T47D (cell line): ENCODE measurements around the gene LRTM2.
"Not testable (repeated sequence)": the region's sequence is repeated elsewhere in the genome, so short reads cannot be mapped to it uniquely, and the experiment has no call there.

Experiments used
- DNase-seq, 2 experiments: peaks; one replicate each; pipeline versions ENCODE4 v3.0.0 to v3.0.0-alpha.2; 2011 to 2012; ENCODE audit warnings: low read depth in 1 of 2, low spot score in 1 of 2
- JUND ChIP-seq: IDR thresholded peaks from 2 replicates; pipeline ENCODE4 v1.6.1; 2012; ENCODE audit warnings: low read depth
- in situ Hi-C: cut with HindIII; loops from 2 replicates; pipeline ENCODE4 v1.10.0; 2016; ENCODE audit warnings: low sequenced_read_pairs, low pct_unique_long_range_greater_than_20kb

The LRTM2 gene

GRCh38 chr12:1810201-1810930 is 10.0 kb upstream of the LRTM2 start:
- no peak for TF ChIP-seq JUND
- in situ Hi-C loops: no loop called here
- DNase-seq: no peak

- no peak for DNase-seq
- in situ Hi-C loops: no loop called here
- TF ChIP-seq JUND: no peak
Measured at GRCh38 chr12:1810931-1811280, 9.5 kb upstream of the LRTM2 start.

- no peak for DNase-seq
- in situ Hi-C loops: no loop called here
- TF ChIP-seq JUND: no peak
Measured at GRCh38 chr12:1811281-1811947, 9.0 kb upstream of the LRTM2 start.

GRCh38 chr12:1811948-1812291 is 8.4 kb upstream of the LRTM2 start:
- DNase-seq: no peak
- no peak for TF ChIP-seq JUND
- in situ Hi-C loops: no loop called here

GRCh38 chr12:1812650-1813302 is 7.6 kb upstream of the LRTM2 start:
- in situ Hi-C loops: no loop called here
- TF ChIP-seq JUND: no peak
- no peak for DNase-seq

GRCh38 chr12:1814266-1814665 is 6.1 kb upstream of the LRTM2 start:
- in situ Hi-C loops: no loop called here

GRCh38 chr12:1815108-1815507 is 5.3 kb upstream of the LRTM2 start:
- in situ Hi-C loops: no loop called here
- no peak for DNase-seq
- no peak for TF ChIP-seq JUND

More at GRCh38 chr12:1814266-1814665, 6.1 kb upstream of the LRTM2 start:
- no peak for TF ChIP-seq JUND
- no peak for DNase-seq

- peak in 1 of 2 experiments; percentile 15 for DNase-seq
- in situ Hi-C loops: no loop called here
- no peak for TF ChIP-seq JUND
Measured at GRCh38 chr12:1815814-1816729, 4.3 kb upstream of the LRTM2 start.

GRCh38 chr12:1816730-1817348 is 3.5 kb upstream of the LRTM2 start:
- in situ Hi-C loops: no loop called here
- no peak for DNase-seq
- TF ChIP-seq JUND: no peak

- in situ Hi-C loops, DNase-seq: not testable (repeated sequence)
Measured at GRCh38 chr12:1817928-1818327, 2.4 kb upstream of the LRTM2 start.

GRCh38 chr12:1819050-1819449 is 1.3 kb upstream of the LRTM2 start:
- TF ChIP-seq JUND: no peak

GRCh38 chr12:1819571-1819970 is 794 bp upstream of the LRTM2 start:
- no peak for DNase-seq
- in situ Hi-C loops: no loop called here
- no peak for TF ChIP-seq JUND

More at GRCh38 chr12:1819050-1819449, 1.3 kb upstream of the LRTM2 start:
- in situ Hi-C loops: no loop called here
- DNase-seq: no peak
